ENCODE results near the gene FHOD3.

The FHOD3 gene

GRCh38 chr18:36360256-36360909, 62.9 kb downstream of the FHOD3 start:
- no peak for DNase-seq (ENCODE audit: extremely low read depth, low read depth)
- TF ChIP-seq CTCF (IDR thresholded peaks at IDR 0.05; ENCODE audit: low read depth, low read length) = no peak

- DNase-seq (ENCODE audit: extremely low read depth, low read depth) = no peak
- no peak for TF ChIP-seq CTCF (IDR thresholded peaks at IDR 0.05; ENCODE audit: low read depth, low read length)
Measured at GRCh38 chr18:36364911-36365624, 67.6 kb downstream of the FHOD3 start.

- no peak for DNase-seq (ENCODE audit: extremely low read depth, low read depth)
- no peak for TF ChIP-seq CTCF (IDR thresholded peaks at IDR 0.05; ENCODE audit: low read depth, low read length)
Measured at GRCh38 chr18:36365836-36366775, 68.6 kb downstream of the FHOD3 start.

GRCh38 chr18:36366994-36367839, 69.7 kb downstream of the FHOD3 start:
- TF ChIP-seq CTCF (IDR thresholded peaks at IDR 0.05; ENCODE audit: low read depth, low read length) = no peak

GRCh38 chr18:36368889-36369288, 71.4 kb downstream of the FHOD3 start:
- no peak for TF ChIP-seq CTCF (IDR thresholded peaks at IDR 0.05; ENCODE audit: low read depth, low read length)
- no peak for DNase-seq (ENCODE audit: extremely low read depth, low read depth)

More at GRCh38 chr18:36366994-36367839, 69.7 kb downstream of the FHOD3 start:
- DNase-seq (ENCODE audit: extremely low read depth, low read depth) = no peak

- DNase-seq (ENCODE audit: extremely low read depth, low read depth) = peak; percentile 75
- TF ChIP-seq CTCF (IDR thresholded peaks at IDR 0.05; ENCODE audit: low read depth, low read length) = peak; percentile 25
Measured at GRCh38 chr18:36372903-36373311, 75.4 kb downstream of the FHOD3 start.

Data from AG09319 (cell line).